ENCODE data around the gene ENDOD1.
"Not testable (repeated sequence)": the region's sequence is repeated elsewhere in the genome, so short reads cannot be mapped to it uniquely, and the experiment has no call there.

The ENDOD1 gene

DNA sequence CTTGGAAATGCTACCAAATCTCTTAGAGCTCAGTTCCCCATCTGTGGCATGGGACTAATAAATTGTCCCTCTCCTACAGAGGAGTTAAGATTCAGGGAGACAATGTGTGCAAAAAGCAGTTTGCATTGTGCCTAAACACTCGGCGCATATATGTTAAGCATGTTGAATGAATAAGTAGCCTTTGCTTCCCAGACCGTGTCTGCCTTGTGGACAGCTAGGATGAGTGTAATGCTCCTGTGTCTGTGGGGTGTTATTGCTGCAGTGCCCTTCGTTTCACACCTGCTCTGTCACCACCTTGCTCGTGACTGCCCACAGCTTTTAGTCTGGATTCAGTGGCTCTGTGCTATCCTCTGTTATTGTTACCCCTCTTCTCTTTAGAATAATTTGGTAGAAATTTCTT lies 14.1 kb downstream of the ENDOD1 start:
- DNase-seq (ENCODE audit: low read depth), result no peak

- no peak for DNase-seq (ENCODE audit: low read depth)
Measured at GRCh38 chr11:95104121-95104830, 14.6 kb downstream of the ENDOD1 start.

- DNase-seq (ENCODE audit: low read depth), result no peak
Measured at GRCh38 chr11:95104856-95105255, 15.2 kb downstream of the ENDOD1 start.

GRCh38 chr11:95108159-95108611 lies 18.5 kb downstream of the ENDOD1 start:
- no peak for DNase-seq (ENCODE audit: low read depth)

GRCh38 chr11:95108671-95109551 lies 19.3 kb downstream of the ENDOD1 start:
- no peak for DNase-seq (ENCODE audit: low read depth)

GRCh38 chr11:95111471-95111870 lies 21.8 kb downstream of the ENDOD1 start:
- DNase-seq (ENCODE audit: low read depth), result not testable (repeated sequence)

DNA sequence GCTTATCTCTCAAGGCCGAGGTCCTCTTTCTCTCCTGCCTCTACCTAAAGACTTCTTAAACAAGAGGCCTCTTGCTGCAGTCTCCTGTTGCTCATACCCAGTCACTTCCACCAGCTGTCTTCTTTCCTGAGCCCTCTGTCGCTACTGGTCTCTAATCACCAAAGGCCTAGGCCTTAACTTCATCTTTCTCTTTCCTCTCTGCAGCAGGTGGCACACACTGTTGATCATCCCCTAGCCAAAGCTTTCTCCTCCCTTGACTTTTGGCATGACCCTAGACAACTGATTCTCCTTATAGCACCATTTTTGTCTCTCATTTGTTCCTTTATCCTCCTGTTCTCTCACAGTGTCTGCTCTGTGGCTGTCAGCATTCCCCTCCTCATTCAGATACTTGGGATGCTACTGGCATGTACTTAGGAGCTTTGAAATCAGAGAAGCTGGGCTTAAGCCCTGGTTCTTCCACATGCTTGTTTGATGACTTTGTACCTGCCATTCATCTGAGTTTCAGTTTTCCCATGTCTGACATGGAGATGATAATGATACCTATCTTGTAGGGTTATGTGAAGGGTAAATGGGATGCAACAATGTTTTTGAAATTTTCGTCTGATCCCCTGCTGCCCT lies 22.4 kb downstream of the ENDOD1 start:
- no peak for DNase-seq (ENCODE audit: low read depth)

GRCh38 chr11:95115597-95115996 lies 26.0 kb downstream of the ENDOD1 start:
- DNase-seq (ENCODE audit: low read depth), result no peak

DNA sequence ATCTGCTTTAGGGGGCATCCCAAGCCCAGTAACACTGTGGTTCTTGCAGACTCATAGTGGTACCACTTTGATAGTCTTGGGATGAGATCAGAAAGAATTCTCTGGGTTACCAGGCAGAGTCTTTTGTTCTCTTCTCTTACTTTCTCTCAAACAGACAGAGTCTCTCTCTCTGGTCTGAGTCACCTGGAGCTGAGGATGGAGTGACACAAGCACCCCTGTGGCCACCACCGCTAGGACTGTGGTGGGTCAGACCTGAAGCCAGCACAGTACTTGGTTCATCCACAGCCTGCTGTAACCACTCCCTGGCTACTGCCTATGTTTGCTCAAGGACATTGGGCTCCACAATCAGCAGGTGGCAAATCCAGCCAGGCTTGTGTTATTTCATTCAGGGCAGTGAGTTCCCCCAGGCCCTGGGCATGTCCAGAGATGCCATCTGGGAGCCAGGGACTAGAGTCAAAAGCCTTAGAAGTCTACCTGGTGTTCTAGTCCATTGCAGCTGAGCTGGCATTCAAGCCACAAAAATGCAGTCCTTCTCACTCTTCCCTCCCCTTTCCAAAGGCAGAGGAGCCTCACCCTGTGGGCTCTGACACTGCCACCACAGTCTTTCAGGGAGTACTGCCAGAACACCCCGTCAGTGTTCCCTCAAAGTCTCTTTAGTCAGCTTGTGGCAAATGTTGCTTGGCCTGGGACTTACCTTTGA lies 29.9 kb downstream of the ENDOD1 start:
- DNase-seq (ENCODE audit: low read depth), result no peak

DNA sequence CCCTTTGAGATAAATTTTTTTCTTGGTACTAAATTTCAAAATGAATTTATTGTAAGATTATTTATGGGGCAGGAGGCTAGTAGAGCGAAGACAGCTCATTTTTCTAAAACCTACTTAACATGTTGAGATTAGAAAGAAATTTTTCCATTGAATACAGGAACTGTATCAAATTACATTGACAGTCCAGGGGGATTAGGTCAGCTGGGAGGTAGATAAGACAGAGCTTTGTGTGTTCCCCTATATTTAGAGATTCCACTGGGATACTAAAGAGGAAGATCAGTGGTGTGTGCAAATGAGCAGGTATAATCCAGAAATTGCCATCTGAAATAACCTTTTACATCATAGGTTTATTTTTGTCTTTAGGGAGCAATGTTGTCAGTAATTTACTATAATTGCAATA lies 32.1 kb downstream of the ENDOD1 start:
- no peak for DNase-seq (ENCODE audit: low read depth)

GRCh38 chr11:95123556-95123955 lies 33.9 kb downstream of the ENDOD1 start:
- no peak for DNase-seq (ENCODE audit: low read depth)

GRCh38 chr11:95128602-95129001 lies 39.0 kb downstream of the ENDOD1 start:
- DNase-seq (ENCODE audit: low read depth), result no peak

DNA sequence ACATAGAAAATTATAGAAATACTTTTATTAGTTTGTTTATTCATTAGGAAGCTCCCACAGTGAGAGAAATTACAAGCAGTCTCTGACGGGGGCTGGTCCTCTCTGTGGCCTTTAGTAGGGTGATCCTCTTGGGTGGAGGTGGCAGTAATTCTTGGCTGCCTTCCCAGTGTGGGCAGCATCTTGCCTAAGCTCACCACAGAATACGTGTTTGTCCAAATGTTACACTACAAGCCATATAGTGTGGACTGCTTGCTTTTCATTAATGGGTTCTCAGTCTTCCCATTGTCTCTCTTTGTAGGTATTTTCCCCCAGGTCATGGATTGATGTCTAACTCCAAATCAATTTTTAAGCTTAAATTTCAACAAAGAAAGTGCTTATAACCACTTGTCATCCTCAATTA lies 43.3 kb downstream of the ENDOD1 start:
- DNase-seq (ENCODE audit: low read depth), result no peak

DNA sequence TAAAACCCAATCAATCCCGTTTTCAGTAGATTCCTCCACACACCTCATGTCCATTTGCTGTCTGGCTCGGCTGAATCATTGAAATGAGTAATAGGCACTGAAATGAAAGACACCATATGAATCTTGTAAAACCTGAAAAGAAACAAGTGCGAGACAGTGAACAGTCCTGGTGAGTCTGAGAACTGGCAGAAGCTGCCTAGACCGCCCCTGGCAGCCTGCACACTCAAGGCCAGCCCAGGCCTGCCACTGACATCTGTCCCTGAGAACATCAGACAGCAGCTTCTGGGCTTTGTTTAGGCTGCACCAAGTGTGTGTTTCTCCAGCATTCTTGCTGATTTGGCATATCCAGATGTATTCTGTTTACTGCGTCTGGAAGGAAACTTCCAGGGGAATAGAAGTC lies 44.8 kb downstream of the ENDOD1 start:
- DNase-seq (ENCODE audit: low read depth), result no peak

GRCh38 chr11:95135155-95135554 lies 45.5 kb downstream of the ENDOD1 start:
- no peak for DNase-seq (ENCODE audit: low read depth)

GRCh38 chr11:95135880-95136279 lies 46.2 kb downstream of the ENDOD1 start:
- DNase-seq (ENCODE audit: low read depth), result no peak

GRCh38 chr11:95136747-95137146 lies 47.1 kb downstream of the ENDOD1 start:
- DNase-seq (ENCODE audit: low read depth), result not testable (repeated sequence)

DNA sequence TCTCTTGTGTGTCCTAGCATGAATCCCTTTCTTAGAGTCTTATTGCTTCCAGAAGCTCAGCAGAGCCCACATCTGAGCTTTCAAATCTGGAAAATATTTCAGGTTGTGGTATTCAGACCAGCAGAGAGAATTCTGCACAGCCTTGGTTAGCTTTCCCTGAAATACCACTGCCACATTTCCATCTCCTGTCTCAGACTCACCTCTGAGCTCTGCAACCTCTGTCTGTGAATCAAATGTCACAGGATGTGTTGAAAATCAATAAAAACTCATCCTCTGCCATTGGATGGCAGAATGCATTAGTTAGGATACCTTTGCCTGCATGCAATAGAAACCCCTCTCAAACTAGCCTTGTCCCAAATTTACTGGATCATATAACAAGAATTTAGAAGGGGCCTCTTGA lies 47.7 kb downstream of the ENDOD1 start:
- no peak for DNase-seq (ENCODE audit: low read depth)

- DNase-seq (ENCODE audit: low read depth), result no peak
Measured at GRCh38 chr11:95138448-95138847, 48.8 kb downstream of the ENDOD1 start.

GRCh38 chr11:95140397-95141033 lies 50.9 kb downstream of the ENDOD1 start:
- no peak for DNase-seq (ENCODE audit: low read depth)

GRCh38 chr11:95142431-95142830 lies 52.8 kb downstream of the ENDOD1 start:
- no peak for DNase-seq (ENCODE audit: low read depth)

Measured in stimulated activated CD8-positive, alpha-beta memory T cell treated with anti-CD3 and anti-CD28 coated beads, Interleukin-4, amount 100 ng/mL, for 24 hours (primary cell).